CD4-positive, CD25-positive, alpha-beta regulatory T cell (primary cell): ENCODE results near the gene PCDHB11. TPM values are rescaled to one million over a fixed set of nuclear protein-coding genes. Genes with fewer than 3 reads are reported as not detected.
A peak's percentile ranks its signal among the peaks of the same experiment; 100 is the strongest.
"Not testable (repeated sequence)": the region's sequence is repeated elsewhere in the genome, so short reads cannot be mapped to it uniquely, and the experiment has no call there.

Source experiments
- ATAC-seq, 2 donors: fragments of 150-1000 bp; cut with Tn5 transposase; one replicate each; pipeline ENCODE4 v1.10.0; 2021; ENCODE audit warnings: low read depth in 2 of 2, moderate number of reproducible peaks in 2 of 2, moderate library complexity in 1 of 2
- DNase-seq, 3 donors: peaks; one replicate each; pipeline versions ENCODE4 v3.0.0 to v3.0.0-alpha.2; 2012 to 2022; ENCODE audit warnings: mixed read lengths in 1 of 3
- H3K27ac ChIP-seq: one replicate; pipeline ENCODE4 v1.7.0; 2013; ENCODE audit warnings: mild to moderate bottlenecking, low read length; ENCODE audit not compliant: insufficient read depth, poor library complexity, severe bottlenecking
- H3K27me3 ChIP-seq: one replicate; pipeline ENCODE4 v1.7.0; 2013; ENCODE audit warnings: low read length; ENCODE audit not compliant: control insufficient read depth, insufficient read depth
- H3K36me3 ChIP-seq: one replicate; pipeline ENCODE4 v1.7.0; 2013; ENCODE audit warnings: mild to moderate bottlenecking, low read length, moderate library complexity; ENCODE audit not compliant: control insufficient read depth, insufficient read depth
- H3K4me1 ChIP-seq: 2 replicates; pipeline ENCODE4 v1.7.0; 2013; ENCODE audit warnings: mild to moderate bottlenecking, low read length; ENCODE audit not compliant: insufficient read depth, control insufficient read depth, poor library complexity, severe bottlenecking
- H3K4me3 ChIP-seq: one replicate; pipeline ENCODE4 v1.7.0; 2013; ENCODE audit warnings: low read depth, mild to moderate bottlenecking, low read length, moderate library complexity
- H3K9me3 ChIP-seq, 2 experiments: 1 replicate in 1 of 2; 2 replicates in 1 of 2; pipeline ENCODE4 v1.7.0; 2013; ENCODE audit warnings: low read length in 2 of 2, mild to moderate bottlenecking in 1 of 2, moderate library complexity in 1 of 2; ENCODE audit not compliant: control insufficient read depth in 2 of 2
- H3K27ac Mint-ChIP-seq, 3 donors: one replicate each; pipeline ENCODE4 v1.8.0; 2020 to 2022; ENCODE audit warnings: mild to moderate bottlenecking in 3 of 3, mixed read lengths in 3 of 3, moderate library complexity in 2 of 3
- H3K27me3 Mint-ChIP-seq: one replicate; pipeline ENCODE4 v1.8.0; 2022; ENCODE audit warnings: mild to moderate bottlenecking, mixed read lengths
- H3K36me3 Mint-ChIP-seq: one replicate; pipeline ENCODE4 v1.8.0; 2020; ENCODE audit warnings: mixed read lengths
- H3K4me1 Mint-ChIP-seq, 4 donors: one replicate each; pipeline ENCODE4 v1.8.0; 2020 to 2022; ENCODE audit warnings: mixed read lengths in 4 of 4, mild to moderate bottlenecking in 1 of 4
- H3K4me3 Mint-ChIP-seq, 4 donors: one replicate each; pipeline ENCODE4 v1.8.0; 2020 to 2022; ENCODE audit warnings: mild to moderate bottlenecking in 4 of 4, mixed read lengths in 4 of 4, moderate library complexity in 3 of 4
- H3K9me3 Mint-ChIP-seq, 7 donors: one replicate each; pipeline ENCODE4 v1.8.0; 2020 to 2022; ENCODE audit warnings: mixed read lengths in 7 of 7, mild to moderate bottlenecking in 3 of 7, moderate library complexity in 2 of 7
- polyA plus RNA-seq, 4 donors: library from polyadenylated mRNA; unstranded; fragments of 300-500 nt; fragmentation: Illumina TruSeq; gene quantifications; one replicate each; pipeline ENCODE4 v1.2.3, GENCODE V29; 2021
- total RNA-seq: library from RNA; stranded (reverse); gene quantifications from one replicate; pipeline ENCODE4 v1.2.3, GENCODE V29; 2022

PCDHB11 gene
- total RNA-seq, result not detected
- polyA plus RNA-seq, result not detected

DNA sequence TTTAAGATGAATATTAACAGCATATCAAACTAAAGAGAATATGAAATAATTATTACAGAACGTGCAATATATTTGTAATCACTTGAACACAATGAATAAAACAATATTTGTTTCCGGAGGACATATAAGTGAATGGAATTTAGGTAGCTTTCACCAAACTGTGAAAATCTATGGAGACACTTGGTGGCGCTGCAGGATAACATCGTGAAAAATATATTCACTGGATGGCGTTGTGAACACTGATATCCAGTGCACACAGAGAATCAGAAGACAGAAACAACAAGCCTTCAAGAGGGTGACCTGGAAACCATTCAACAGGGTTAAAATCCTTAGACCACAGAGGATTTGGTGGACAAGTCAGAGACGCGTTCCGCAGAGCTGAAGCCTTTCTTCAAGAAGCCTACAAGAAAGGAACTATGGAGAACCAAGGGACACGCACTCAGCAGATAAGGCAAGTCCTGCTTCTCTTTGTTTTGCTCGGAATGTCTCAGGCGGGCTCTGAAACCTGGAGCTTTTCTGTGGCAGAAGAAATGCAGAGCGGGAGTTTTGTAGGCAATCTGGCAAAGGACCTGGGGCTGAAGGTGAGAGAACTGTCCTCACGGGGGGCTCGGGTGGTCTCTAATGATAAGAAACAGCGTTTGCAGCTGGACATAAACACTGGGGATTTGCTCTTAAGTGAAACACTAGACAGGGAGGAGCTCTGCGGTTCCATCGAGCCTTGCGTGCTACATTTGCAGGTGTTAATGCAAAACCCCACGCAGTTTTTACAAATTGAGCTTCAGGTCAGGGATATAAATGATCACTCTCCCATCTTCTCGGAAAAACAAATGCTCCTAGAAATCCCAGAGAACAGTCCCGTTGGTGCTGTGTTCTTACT is at the start of gene PCDHB11:
Gene PCDHB11, plus strand, starts transcription at position 269 of the 877 bp plus-strand sequence. Its CDS starts 148 bp downstream, at position 417.
- Histone ChIP-seq H3K4me1 (no peaks in the 10 kb centered on the region), H3K27ac (no peak within 1 kb of the TSS), H3K36me3 (no peaks in the 10 kb centered on the region), H3K27me3 (peaks cover 5% of the 10 kb centered on the region), H3K9me3 (peaks cover 17 to 25% of the 10 kb centered on the region in 2 experiments), H3K4me3 (no peak within 1 kb of the TSS)
- Mint-ChIP-seq H3K36me3 (no peaks in the 10 kb centered on the region), H3K4me1 (no peaks in the 10 kb centered on the region), H3K27ac (no peak within 1 kb of the TSS), H3K4me3 (no peak within 1 kb of the TSS), H3K27me3 (peaks cover 10% of the 10 kb centered on the region), H3K9me3 (peaks cover 0 to 44% (median 16%) of the 10 kb centered on the region in 7 donors)
- no peak for DNase-seq
- no peak for ATAC-seq

- Histone ChIP-seq H3K27me3 (peaks cover 2% of the 10 kb centered on the region), H3K4me1 (no peaks in the 10 kb centered on the region), H3K27ac (no peak within 1 kb of the TSS), H3K9me3 (peaks cover 5 to 6% of the 10 kb centered on the region in 2 experiments), H3K4me3 (no peak within 1 kb of the TSS), H3K36me3 (no peaks in the 10 kb centered on the region)
- Mint-ChIP-seq H3K36me3 (no peaks in the 10 kb centered on the region), H3K9me3 (peaks cover 0 to 17% (median 8%) of the 10 kb centered on the region in 7 donors), H3K4me1 (peaks cover 0 to 5% (median 1%) of the 10 kb centered on the region in 4 donors), H3K27ac (no peak within 1 kb of the TSS), H3K4me3 (peak within 1 kb of the TSS in 1 of 4 donors; percentile 71), H3K27me3 (peaks cover 9% of the 10 kb centered on the region)
- ATAC-seq (no peak), DNase-seq (peak in 1 of 3 donors; percentile 1)
Measured at GRCh38 chr5:141149812-141150211, 49.6 kb upstream of the PCDHB11 start, which contains the start of gene PCDHB6. Gene PCDHB6, plus strand, starts transcription at chr5:141150057. Its CDS starts 201 bp downstream, at chr5:141150258.

- no peaks in the 10 kb centered on the region for H3K36me3 ChIP-seq
- H3K27ac Mint-ChIP-seq, result no peak overlapping the region
- peaks cover 0 to 5% (median 1%) of the 10 kb centered on the region in 4 donors for H3K4me1 Mint-ChIP-seq
- H3K4me3 Mint-ChIP-seq, result peak overlapping the region in 1 of 4 donors; percentile 71
- ATAC-seq (no peak), DNase-seq (no peak)
- peaks cover 9% of the 10 kb centered on the region for H3K27me3 Mint-ChIP-seq
- H3K9me3 Mint-ChIP-seq, result peaks cover 0 to 17% (median 8%) of the 10 kb centered on the region in 7 donors
- H3K9me3 ChIP-seq, result peaks cover 5 to 8% of the 10 kb centered on the region in 2 experiments
- H3K4me1 ChIP-seq, result no peaks in the 10 kb centered on the region
- H3K27ac ChIP-seq, result no peak overlapping the region
- no peaks in the 10 kb centered on the region for H3K36me3 Mint-ChIP-seq
- peaks cover 2% of the 10 kb centered on the region for H3K27me3 ChIP-seq
- H3K4me3 ChIP-seq, result no peak overlapping the region
Measured at GRCh38 chr5:141150224-141150992, 49.0 kb upstream of the PCDHB11 start.

DNA sequence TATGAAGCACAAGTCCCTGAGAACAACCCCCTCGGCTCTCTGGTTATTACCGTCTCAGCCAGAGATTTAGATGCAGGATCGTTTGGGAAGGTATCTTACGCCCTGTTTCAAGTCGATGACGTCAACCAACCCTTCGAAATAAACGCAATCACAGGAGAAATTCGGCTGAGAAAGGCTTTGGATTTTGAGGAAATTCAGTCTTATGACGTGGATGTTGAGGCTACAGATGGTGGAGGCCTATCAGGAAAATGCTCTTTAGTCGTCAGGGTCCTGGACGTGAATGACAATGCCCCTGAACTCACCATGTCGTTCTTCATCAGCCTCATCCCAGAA is 48.5 kb upstream of the PCDHB11 start:
- Histone ChIP-seq H3K4me1 (no peaks in the 10 kb centered on the region), H3K36me3 (no peaks in the 10 kb centered on the region), H3K27ac (no peak overlapping the region), H3K9me3 (peaks cover 5 to 13% of the 10 kb centered on the region in 2 experiments), H3K27me3 (peaks cover 2% of the 10 kb centered on the region), H3K4me3 (no peak overlapping the region)
- H3K27ac Mint-ChIP-seq, result no peak overlapping the region
- peaks cover 0 to 5% (median 1%) of the 10 kb centered on the region in 4 donors for H3K4me1 Mint-ChIP-seq
- no peaks in the 10 kb centered on the region for H3K36me3 Mint-ChIP-seq
- ATAC-seq (no peak), DNase-seq (no peak)
- H3K9me3 Mint-ChIP-seq, result peaks cover 0 to 17% (median 10%) of the 10 kb centered on the region in 7 donors
- H3K27me3 Mint-ChIP-seq, result peaks cover 13% of the 10 kb centered on the region
- H3K4me3 Mint-ChIP-seq, result no peak overlapping the region

GRCh38 chr5:141151632-141152031 is 47.8 kb upstream of the PCDHB11 start:
- H3K4me1 Mint-ChIP-seq, DNase-seq, H3K4me1 ChIP-seq, H3K4me3 Mint-ChIP-seq, H3K4me3 ChIP-seq, ATAC-seq, H3K36me3 ChIP-seq, H3K27ac ChIP-seq, H3K27ac Mint-ChIP-seq, H3K36me3 Mint-ChIP-seq, H3K27me3 ChIP-seq: not testable (repeated sequence)
- H3K9me3 Mint-ChIP-seq, result peaks cover 0 to 23% (median 12%) of the 10 kb centered on the region in 7 donors
- peaks cover 8 to 20% of the 10 kb centered on the region in 2 experiments for H3K9me3 ChIP-seq
- peaks cover 17% of the 10 kb centered on the region for H3K27me3 Mint-ChIP-seq

DNA sequence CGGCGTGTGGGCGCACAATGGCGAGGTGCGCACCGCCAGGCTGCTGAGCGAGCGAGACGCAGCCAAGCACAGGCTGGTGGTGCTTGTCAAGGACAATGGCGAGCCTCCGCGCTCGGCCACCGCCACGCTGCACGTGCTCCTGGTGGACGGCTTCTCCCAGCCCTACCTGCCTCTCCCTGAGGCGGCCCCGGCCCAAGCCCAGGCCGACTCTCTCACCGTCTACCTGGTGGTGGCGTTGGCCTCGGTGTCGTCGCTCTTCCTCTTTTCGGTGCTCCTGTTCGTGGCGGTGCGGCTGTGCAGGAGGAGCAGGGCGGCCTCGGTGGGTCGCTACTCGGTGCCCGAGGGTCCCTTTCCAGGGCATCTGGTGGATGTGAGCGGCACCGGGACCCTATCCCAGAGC is 47.3 kb upstream of the PCDHB11 start:
- peaks cover 19% of the 10 kb centered on the region for H3K27me3 Mint-ChIP-seq
- H3K4me1 ChIP-seq, H3K27ac ChIP-seq, H3K27me3 ChIP-seq, H3K4me3 ChIP-seq, DNase-seq, H3K36me3 Mint-ChIP-seq, ATAC-seq, H3K36me3 ChIP-seq, H3K4me3 Mint-ChIP-seq, H3K27ac Mint-ChIP-seq, H3K4me1 Mint-ChIP-seq: not testable (repeated sequence)
- H3K9me3 Mint-ChIP-seq, result peaks cover 0 to 28% (median 14%) of the 10 kb centered on the region in 7 donors
- H3K9me3 ChIP-seq, result peaks cover 8 to 22% of the 10 kb centered on the region in 2 experiments

DNA sequence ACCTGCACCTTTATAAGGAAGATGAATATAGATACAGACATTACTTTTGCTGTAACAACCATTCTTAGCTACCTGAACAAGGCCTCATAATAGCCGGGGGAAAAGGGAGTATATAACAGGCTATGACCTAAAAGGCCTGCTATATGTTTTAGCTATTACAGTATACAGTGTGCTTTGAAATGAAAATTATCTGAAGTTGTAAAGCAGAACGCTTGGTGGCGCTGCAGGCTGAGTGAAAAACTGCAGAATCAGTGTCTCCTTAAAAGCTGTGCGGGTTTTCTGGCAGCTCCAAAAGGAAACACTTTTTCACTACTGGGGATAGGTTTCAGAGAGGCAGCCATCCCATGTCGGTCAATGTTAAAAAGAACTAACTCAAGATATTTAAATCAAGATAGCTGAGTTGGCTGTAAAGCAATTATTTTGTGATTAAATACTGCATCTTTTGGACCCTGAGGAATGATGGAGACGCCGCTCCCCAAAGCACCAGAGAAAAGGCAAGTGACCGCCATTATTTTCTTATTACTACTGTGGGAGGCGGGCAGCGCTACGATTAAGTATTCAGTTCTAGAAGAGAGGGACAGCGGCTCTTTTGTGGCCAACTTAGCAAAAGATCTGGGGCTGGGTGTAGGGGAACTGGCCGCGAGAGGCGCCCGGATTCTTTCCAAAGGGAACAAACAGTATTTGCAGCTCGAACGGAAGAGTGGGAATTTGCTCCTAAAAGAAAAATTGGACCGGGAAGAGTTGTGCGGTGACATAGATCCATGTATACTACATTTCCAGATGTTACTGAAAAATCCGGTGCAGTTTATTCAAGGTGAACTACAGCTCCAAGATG is 43.7 kb upstream of the PCDHB11 start:
- peaks cover 0 to 25% (median 11%) of the 10 kb centered on the region in 7 donors for H3K9me3 Mint-ChIP-seq
- H3K36me3 Mint-ChIP-seq, result no peaks in the 10 kb centered on the region
- ATAC-seq, result no peak

More for the DNA sequence above, 43.7 kb upstream of the PCDHB11 start:
- H3K36me3 ChIP-seq, result no peaks in the 10 kb centered on the region
- no peak overlapping the region for H3K27ac ChIP-seq
- no peak for DNase-seq
- no peaks in the 10 kb centered on the region for H3K4me1 ChIP-seq
- no peak overlapping the region for H3K4me3 ChIP-seq
- peaks cover 5% of the 10 kb centered on the region for H3K27me3 ChIP-seq
- peaks cover 10% of the 10 kb centered on the region for H3K27me3 Mint-ChIP-seq
- H3K4me3 Mint-ChIP-seq, result no peak overlapping the region
- no peaks in the 10 kb centered on the region for H3K4me1 Mint-ChIP-seq
- H3K27ac Mint-ChIP-seq, result no peak overlapping the region
- peaks cover 10 to 20% of the 10 kb centered on the region in 2 experiments for H3K9me3 ChIP-seq
